GM12864 (cell line): ENCODE results near the gene CABP4.
A peak's percentile ranks its signal among the peaks of the same experiment; 100 is the strongest.

ENCODE experiments used
- DNase-seq: peaks from one replicate; pipeline ENCODE4 v3.0.0-alpha.2; 2011; ENCODE audit warnings: low read depth
- H3K4me3 ChIP-seq: 2 replicates; pipeline ENCODE4 v1.5.1; 2011; ENCODE audit warnings: mild to moderate bottlenecking, low read depth, low read length, control low read depth
- CTCF ChIP-seq: IDR thresholded peaks from 2 replicates; pipeline ENCODE4 v1.5.1; 2011; ENCODE audit warnings: low read depth, mild to moderate bottlenecking, moderate library complexity, low read length, control low read depth, inconsistent platforms; ENCODE audit errors: missing control alignments

The CABP4 gene

GRCh38 chr11:67441731-67442351 is 13.3 kb upstream of the CABP4 start:
- DNase-seq: no peak
- TF ChIP-seq CTCF: no peak
- H3K4me3 ChIP-seq: no peak overlapping the region

- DNase-seq: no peak
- peak overlapping the region; percentile 40 for H3K4me3 ChIP-seq
- TF ChIP-seq CTCF: no peak
Measured at GRCh38 chr11:67442504-67443404, 12.4 kb upstream of the CABP4 start.

- H3K4me3 ChIP-seq: no peak overlapping the region
Measured at GRCh38 chr11:67445515-67445914, 9.6 kb upstream of the CABP4 start.

GRCh38 chr11:67448220-67448609 is 6.9 kb upstream of the CABP4 start:
- no peak overlapping the region for H3K4me3 ChIP-seq
- no peak for DNase-seq
- TF ChIP-seq CTCF: no peak

More at GRCh38 chr11:67445515-67445914, 9.6 kb upstream of the CABP4 start:
- TF ChIP-seq CTCF: no peak
- DNase-seq: no peak

- H3K4me3 ChIP-seq: no peak overlapping the region
- TF ChIP-seq CTCF: no peak
- no peak for DNase-seq
Measured at GRCh38 chr11:67449116-67449844, 5.9 kb upstream of the CABP4 start.

- H3K4me3 ChIP-seq: no peak overlapping the region
- no peak for TF ChIP-seq CTCF
- no peak for DNase-seq
Measured at GRCh38 chr11:67450796-67451657, 4.1 kb upstream of the CABP4 start.
